GM18868 (cell line): Measurements from ENCODE around the gene AEBP2.
"Not testable (repeated sequence)": the region's sequence is repeated elsewhere in the genome, so short reads cannot be mapped to it uniquely, and the experiment has no call there.

ENCODE experiments used
- ATAC-seq: cut with Tn5 transposase; IDR thresholded peaks from one replicate; pipeline ENCODE4 v1.9.1; 2021; ENCODE audit warnings: mild to moderate bottlenecking, moderate library complexity; ENCODE audit not compliant: unreplicated experiment

Gene AEBP2

DNA sequence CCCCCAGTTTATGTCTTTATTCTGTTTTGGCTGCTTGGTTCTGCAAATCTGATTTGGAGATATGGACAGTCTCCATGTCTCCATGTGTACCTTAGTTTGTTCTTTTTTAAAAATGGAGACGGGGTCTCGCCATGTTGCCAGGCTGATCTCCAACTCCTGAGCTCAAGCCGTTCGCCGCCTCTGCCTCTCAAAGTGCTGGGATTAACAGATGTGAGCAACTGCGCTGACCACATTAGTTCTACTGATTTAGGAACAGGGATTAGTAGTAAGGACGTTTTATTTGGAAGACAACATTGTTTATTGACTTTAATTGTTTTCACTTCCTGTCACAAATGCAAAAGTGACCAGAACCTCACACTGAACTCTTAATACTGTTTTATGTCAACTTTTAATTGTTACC lies 14.7 kb downstream of the AEBP2 start:
- ATAC-seq = no peak

DNA sequence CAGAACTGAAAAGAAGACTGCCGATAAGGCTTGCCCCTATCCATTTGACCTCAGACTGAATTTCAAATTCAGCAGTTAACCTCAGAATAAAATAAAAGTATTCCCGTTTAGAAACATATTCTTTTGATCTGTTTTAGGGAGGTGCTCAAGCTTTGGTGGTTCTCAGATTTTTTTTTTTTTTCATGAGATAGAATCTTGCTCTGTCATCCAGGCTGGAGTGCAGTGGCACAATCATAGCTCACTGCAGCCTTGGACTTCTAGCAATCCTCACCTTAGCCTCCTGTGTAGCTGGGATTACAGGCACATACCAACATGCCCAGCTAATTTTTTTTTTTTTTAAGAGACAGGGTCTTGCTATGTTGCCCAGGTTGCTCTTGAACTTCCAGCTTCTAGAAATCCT lies 15.5 kb downstream of the AEBP2 start:
- no peak for ATAC-seq

DNA sequence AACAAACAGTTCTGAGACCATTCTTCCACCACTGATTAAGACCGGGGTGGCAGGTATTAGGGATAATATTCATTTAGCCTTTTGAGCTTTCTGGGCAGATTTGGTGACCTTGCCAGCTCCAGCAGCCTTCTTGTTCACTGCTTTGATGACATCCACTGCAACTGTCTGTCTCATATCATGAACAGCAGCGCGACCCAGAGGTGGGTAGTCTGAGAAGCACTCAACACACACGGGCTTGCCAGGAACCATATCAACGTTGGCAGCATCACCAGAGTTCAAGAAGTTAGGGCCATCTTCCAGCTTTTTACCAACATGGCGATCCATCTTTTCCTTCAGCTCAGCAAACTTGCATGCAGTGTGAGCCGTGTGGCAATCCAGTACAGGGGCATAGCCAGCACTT lies 16.9 kb downstream of the AEBP2 start:
- ATAC-seq = no peak

DNA sequence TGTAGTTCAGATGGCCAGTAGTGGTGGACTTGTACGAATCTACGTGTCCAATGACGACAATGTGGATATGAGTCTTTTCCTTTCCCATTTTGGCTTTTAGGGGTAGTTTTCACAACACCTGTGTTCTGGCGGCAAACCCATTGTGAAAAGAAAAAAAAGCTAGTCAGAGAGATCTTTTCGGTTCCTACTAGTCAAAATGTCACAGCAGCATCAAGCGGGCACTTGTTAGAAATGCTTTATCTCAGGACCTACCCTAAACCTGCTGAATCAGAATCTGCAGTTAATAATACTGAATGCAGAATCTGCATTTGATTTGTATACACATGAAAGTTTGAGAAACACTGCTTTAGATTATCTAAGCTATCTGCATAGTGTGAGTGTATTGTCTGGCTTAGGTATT lies 18.3 kb downstream of the AEBP2 start:
- ATAC-seq = peak; percentile 45

DNA sequence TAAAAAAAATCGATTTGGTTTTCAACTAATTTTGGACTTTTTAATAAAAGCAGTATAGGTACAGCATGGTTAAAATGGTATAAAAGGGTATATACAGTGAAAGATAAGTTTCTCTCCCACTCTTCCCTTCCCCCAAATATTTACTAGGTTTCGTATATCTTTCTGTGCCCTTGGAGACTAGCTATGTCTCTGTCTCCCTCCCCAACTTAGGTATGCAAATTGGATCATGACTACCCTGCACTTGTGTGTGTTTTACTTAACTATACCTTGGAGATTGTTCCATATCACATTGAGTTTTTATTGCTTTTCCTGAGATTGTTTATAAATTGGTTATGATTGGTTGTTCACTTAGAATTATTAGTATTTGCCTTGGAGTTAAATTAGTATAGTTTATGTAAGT lies 19.4 kb downstream of the AEBP2 start:
- peak; percentile 37 for ATAC-seq

DNA sequence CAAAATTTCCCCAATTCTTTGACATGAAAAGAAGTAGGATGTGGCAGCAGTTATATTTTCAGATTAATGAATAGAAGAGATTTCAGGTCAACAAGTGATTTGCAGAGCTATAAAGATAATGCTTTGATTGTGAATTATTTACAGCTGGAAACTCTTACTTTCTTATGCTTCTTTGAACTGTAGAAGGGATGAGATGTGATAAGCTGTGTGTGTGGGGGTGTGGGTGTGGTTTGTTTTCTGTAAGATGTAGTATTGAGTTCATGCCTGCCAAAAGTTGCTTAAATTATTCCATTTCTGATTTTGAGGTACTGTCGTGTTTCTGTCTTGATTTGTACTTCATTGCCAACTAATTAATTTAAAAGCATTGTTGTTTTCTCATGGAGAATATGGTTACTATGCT lies 22.7 kb downstream of the AEBP2 start:
- ATAC-seq = no peak

DNA sequence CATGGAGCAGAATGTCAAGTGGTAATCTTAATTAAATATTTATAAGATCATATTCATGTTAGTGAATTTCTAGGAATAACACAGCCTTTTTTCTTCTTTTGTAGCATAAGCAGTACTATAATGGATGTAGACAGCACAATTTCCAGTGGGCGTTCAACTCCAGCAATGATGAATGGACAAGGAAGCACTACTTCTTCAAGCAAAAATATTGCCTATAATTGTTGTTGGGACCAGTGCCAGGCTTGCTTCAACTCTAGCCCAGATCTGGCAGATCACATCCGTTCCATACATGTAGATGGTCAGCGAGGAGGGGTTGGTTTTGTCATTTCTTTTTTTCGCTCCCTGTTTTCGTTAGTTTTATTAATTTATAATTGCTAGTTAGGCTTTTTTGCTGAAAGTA lies 23.1 kb downstream of the AEBP2 start:
- ATAC-seq = no peak

DNA sequence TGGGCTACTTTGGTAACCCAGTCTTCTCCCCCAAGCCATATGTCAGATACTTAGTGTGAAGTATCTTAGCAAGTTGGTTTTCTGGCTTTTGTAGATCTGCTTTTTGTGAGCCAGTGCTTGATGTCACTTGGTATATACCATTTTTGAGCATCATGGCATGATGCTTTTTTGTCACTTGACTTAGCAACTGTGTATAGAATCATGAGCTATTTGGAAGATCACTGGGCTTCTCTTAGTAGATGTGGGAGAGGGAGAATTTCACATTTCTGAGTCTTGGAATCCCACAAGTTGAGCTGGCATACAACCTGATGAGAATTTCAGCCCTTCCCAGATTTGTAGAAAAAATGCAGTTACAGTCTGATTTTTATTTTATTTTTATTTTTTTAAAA lies 24.9 kb downstream of the AEBP2 start:
- no peak for ATAC-seq

DNA sequence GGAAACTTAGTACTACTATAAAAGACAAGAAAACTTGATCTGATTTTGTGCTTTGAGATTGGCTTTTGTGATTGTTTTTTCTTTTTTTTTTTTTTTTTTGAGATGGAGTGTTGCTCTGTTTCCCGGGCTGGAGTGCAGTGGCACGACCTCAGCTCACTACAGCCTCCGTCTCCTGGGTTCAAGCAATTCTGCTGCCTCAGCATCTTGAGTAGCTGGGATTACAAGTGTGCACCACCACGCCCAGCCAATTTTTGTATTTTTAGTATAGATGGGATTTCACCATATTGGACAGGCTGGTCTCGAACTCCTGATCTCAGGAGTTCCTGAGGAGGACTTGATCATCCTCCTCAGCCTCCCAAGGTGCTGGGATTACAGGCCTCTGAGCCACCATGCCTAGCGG lies 26.4 kb downstream of the AEBP2 start:
- ATAC-seq = no peak

DNA sequence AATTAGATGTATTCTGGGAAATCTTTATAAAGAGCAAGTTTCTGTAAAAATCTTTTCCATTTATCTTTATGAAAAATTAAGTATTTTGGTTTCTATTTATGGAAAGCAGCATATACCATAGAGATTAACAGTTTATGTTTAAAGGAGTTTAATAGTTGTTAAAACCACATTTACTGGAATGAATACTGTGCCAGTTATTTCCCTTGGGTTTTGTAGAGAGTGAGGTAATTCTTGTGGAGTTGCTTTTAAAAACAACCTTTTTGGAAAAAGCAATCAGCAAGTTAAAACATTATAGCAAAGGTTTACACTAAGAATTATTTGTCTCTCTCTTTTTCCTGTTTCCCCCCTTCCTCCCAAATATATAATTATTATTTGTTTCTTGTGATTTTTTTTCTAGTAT lies 34.9 kb downstream of the AEBP2 start:
- no peak for ATAC-seq

DNA sequence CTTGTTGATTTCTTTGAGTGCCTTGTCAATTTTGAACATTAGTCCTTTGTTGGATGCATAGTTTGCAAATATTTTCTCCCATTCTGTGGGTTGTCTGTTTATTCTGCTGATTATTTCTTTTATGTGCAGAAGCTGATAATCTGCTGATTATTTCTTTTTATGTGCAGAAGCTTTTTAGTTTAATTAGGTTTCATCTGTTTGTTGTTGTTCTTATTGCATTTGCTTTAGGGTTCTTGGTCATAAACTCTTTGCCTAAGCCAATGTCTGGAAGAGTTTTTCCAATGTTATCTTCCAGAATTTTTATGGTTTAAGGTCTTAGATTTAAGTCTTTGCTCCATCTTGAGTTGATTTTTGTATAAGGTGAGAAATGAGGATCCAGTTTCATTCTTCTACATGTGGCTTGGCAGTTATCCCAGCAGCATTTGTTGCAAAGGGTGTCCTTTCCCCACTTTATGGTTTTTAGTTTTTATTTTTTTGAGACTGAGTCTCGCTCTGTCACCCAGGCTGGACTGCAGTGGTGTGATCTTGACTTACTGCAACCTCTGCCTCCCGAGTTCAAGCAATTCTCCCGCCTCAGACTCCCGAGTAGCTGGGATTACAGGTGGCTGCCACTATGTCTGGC lies 36.7 kb downstream of the AEBP2 start:
- ATAC-seq = not testable (repeated sequence)

DNA sequence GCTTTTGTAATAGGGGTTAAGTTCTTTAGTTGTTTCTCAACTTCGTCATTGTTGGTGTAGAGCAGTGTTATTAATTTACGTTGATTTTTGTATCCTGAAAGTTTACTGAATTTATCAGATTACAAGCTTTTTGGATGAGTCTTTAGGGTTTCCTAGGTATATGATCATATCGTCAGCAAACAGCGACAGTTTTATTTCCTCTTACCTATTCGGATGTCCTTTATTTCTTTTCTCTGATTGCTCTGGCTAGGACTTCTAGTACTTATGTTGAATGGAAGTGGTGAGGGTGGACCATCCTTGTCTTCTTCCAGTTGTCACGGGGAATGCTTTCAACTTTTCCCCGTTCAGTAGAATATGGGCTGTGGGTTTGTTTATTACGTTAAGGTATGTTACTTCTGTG lies 37.8 kb downstream of the AEBP2 start:
- ATAC-seq = peak; percentile 55

DNA sequence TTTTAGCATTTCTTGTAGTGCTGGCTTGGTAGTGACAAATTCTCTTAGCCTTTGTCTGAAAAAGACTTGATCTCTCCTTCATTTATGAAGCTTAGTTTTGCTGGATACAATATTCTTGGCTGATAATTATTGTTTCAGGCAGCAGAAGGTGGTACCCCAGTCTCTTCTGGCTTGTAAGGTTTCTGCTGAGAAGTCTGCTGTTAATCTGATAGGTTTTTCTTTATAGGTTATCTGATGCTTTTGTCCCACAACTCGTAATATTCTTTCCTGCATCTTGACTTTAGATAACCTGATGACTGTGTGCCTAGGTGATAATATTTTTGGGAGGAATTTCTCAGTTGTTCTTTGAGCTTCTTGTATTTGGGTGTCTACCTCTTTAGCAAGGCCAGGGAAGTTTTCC lies 41.2 kb downstream of the AEBP2 start:
- ATAC-seq = no peak

DNA sequence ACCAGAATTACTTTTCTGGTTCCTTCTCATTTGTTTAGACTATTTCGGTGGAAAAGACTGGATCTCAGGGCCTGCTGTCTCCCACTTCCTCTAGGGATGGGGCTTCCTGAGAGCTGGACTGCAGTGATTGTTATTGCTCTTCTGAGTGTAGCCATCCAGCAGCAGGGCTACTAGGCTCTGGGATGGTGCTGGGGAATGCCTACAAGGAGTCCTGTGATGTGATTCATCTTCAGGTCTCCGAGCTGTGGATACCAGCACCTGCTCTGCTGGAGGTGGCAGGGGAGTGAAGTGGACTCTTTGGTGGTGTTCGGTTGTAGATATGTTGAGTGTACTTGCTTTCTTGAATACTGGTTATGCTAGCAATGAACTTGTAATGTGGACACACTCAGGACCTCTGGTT lies 42.7 kb downstream of the AEBP2 start:
- ATAC-seq = no peak

DNA sequence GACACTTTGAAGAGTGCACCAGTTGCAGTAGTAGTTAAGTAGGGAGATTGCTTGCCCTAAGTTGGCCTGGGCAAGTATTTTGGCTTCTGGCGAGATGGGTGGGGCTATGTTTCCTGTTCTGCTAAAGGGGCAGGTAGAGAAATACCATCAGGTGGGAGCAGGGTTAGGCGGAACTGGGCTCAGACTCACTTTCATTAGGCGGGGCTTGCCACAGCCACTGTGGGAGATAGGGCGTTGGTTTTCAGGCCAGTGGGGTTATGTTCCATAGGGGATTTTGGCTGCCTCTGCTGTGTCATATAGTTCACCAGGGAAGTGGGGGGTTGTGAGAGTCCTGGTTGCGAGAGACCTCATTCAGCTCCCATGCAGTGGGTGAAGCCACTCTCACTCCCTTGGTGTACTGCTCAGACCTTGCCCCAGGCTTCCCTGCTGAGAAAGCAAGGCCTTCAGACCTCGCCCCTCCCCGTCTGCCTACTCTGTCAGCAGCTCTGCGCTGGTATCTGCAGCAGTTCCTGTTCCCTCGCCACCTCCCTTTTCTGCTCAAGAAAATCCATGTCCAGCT lies 43.3 kb downstream of the AEBP2 start:
- ATAC-seq = peak; percentile 91

DNA sequence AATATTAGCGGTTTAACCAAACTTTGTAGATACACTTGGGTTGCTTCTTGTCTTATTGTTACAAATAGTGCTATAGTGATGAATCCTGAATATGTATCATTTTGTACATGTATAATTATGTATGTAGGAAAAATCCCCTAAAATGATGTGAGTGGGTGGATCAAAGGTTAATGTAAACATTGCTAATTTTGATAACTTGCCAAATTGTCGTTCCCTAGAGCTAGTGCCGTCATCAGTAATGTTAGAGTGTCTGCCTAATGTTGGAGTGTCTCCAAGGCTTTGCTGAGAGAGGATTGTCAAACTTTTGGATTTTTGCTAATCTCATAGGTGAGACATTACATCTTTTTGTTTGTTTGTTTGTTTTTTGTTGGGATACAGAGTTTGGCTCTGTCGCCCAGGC lies 44.4 kb downstream of the AEBP2 start:
- ATAC-seq = no peak

DNA sequence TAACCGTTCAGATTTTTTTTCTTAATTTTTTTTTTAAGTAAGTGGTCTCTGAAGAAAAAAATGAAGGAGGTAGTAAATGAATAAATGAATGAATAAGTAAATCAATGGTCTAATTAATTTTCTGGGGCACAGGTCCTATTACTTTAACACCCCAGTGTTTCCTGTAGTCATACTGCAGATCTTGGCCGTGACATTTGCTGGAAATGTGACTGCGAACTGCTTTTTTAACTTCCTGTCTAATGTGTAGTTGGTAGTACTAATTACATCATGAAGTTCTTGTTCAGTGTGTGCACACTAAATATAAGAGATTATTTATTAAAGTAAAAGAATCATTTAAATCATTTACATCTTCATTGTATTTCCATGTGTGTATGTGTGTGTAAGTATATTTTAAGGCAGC lies 45.4 kb downstream of the AEBP2 start:
- no peak for ATAC-seq

DNA sequence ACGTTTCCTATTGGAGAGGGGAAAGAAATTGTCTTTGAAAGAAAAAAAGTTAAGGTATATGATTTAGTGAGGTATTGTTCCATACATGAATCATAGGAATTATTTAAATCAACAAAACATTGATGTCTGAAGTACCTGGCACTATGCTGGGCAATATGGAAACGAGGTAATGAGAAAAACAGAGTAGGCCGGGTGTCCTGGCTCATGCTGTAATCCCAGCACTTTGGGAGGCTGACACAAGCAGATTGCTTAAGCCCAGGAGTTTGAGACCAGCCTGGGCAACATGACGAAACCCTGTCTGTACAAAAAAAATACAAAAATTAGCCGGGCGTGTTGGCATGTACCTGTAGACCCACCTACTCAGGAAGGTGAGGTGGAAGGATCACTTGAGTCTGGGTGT lies 45.9 kb downstream of the AEBP2 start:
- no peak for ATAC-seq

DNA sequence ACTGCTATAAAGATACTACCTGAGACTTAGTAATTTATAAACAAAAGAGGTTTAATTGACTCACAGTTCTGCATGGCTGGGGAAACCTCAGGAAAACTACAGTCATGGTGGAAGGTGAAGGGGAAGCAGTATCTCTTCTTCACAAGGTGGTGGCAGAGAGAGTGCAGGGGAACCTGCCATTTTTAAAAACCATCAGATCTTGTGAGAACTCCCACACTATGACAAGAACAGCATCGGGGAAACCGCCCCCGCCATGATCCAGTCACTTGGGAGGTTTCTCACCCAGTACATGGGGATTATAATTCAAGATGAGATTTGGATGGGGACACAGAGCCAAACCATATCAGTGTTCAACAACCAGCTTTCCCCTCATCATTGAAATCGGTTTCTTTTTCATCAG lies 49.9 kb downstream of the AEBP2 start:
- ATAC-seq = no peak

DNA sequence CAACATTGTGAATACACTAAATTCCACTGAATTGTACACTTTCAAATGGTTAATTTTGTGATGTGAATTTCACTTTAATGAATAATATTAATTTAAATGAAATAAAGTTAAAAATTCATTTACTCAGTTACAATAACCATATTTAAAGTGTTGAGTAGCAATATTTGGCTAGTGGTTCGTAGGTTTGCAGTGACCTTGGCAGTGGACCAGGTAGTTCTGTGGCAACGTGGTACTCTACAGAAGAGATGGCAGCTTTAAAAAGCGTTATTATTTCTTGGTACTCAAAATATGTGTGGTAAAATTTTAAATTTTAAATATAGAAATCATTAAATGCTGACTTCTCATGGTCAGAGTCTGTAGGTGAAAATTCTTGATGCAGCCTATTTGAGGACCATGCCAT lies 51.6 kb downstream of the AEBP2 start:
- ATAC-seq = no peak

DNA sequence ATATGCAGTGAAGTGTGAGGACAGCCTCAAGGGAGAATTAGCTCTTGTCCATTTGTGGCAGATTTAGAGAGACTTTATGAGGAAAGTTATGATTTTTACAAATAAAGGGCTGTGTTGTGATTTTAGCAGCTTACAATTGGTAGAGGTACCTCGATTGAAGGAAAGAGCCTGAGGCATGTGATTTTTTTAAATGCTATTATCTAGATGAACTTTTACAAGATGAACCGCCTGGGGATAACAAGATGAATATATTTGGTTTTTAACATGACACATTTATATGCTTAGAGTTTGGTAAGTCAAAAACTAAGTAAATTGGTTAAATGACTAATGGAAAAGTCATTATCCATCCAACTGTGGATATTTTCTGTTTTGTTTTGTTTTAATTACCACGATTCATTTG lies 52.6 kb downstream of the AEBP2 start:
- no peak for ATAC-seq

DNA sequence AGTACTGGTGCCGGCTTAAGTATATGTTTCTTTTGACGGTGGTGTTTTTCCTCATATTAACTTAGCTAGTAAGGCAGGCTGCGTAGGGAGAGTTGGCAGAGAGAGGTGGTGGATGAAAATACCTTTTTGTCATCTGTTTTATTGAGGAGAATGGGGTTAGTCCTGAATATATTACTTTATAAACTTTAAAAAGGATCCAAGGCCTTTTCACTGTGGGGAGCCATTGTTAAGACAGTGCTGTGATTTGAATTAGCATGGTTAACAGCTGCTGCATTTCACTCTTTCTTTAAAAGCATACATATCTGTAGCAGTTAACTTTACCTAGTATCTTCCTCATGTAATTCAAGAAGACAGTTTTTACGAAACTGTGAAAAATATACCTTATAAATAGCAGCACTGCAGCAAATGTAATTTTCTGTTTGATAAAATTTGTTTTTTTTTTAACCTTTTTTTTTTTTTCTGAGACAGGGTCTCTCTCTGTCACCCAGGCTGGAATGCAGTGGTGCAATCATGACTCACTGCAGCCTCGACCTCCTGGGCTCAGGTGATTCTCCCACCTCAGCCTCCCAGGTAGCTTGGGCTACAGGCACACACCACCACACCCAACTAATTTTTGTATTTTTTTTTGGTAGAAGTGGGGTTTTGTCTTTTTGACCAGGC lies 57.1 kb downstream of the AEBP2 start:
- ATAC-seq = no peak

DNA sequence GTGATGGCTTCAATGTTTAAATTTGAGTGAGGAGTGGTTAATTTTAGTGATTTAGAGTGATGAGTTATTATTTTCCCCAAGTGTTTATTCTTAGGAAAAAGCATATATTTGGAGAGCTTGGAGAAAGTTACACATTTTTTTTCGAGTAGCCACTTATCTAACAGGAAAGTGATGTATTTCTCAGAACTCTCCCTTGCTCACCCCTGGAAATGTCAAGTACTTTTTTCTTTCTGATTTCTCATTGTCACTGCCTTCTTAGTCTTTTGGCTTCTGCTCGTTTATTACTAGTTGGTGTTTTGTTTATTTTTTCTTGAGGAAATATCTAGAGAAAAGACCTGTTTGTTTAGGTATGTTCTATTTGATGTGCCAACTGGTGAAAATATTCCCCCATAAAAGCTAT lies 58.8 kb downstream of the AEBP2 start:
- no peak for ATAC-seq
